ENCODE data around the gene PRSS50. TPM values are rescaled to one million over a fixed set of nuclear protein-coding genes. Genes with fewer than 3 reads are reported as not detected.

The PRSS50 gene
- polyA plus RNA-seq, 5 donors = 0.40 to 1.2 (median 0.70) TPM

DNA sequence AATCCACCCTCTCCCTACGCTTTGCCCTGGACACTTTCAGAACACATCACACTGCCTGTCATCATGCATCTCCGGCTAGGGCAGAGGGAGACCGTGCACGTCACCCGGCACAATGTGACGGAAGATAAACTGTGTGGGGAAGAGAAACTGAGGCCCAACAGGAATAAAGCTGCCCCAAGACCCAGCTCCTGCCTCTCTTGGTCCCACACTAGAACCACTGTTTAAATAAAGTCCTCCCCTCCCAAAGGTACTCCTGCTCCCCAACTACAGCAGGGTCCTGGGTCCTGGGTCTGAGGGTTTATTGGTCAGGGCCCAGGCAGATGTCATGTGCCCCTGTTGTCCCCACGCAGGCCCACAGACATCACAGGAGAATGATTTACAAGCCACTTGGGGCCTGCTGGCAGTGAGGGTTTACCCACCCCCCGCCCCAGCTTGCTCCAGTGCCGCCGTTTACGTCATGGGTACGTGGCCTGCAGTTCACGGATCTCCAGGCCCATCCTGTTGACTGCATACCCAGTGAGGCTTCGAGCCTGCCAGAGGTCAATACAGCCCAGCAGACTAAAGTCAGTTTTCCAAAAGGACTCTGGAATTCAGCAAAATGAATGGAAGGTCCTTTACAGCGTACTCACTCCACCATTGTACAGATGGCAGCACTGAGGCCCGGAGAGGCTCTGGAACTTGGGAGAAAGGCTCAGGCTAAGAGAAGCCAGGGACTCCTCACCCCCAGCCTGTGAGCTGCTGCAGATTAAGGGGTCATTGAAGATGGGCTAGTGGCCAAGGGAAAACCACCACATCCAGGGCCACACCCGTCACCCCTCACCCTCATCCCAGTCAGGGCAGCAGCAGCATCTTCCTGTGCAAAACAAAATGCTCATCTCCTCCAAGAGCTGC, 47.4 kb downstream of the PRSS50 start:
- DNase-seq = no peak

DNA sequence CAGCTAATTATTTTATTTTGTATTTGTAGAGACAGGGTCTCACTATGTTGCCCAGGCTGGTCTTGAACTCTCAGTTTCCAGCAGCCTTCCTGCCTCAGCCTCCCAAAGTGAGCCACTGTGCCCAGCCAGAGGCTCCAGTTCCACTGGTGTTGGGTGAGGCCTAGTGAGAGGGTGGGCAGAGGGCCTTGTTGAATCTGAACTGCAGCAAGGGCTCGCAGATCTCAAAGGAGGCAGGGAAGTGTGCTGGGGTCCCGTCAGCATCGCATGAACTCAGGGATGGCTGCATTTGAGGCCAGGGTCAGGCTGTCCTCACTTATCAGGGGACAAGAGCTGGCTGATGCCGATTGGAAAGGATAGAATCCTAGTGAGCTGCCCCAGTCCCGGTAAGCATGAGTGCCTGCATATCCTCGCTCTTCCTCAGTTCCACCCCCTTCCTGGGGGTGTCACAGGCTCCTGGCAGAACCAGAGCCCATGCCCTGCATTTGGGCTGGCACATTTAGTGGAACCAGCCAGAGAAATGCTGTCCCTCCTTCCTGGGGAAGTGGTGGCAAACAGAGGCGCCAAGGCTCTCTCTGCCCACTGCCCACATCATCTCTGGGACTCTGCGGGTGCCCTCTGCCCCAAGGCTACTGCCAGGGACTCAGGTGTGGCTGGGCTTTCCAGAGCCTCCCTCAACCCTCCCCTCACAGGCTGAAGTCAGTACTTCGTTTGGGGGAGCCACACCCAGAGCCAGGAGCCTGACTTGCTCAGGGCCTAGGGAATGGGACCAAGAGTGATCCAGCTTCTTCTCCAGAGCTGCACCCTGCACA, 48.3 kb downstream of the PRSS50 start:
- DNase-seq = no peak

DNA sequence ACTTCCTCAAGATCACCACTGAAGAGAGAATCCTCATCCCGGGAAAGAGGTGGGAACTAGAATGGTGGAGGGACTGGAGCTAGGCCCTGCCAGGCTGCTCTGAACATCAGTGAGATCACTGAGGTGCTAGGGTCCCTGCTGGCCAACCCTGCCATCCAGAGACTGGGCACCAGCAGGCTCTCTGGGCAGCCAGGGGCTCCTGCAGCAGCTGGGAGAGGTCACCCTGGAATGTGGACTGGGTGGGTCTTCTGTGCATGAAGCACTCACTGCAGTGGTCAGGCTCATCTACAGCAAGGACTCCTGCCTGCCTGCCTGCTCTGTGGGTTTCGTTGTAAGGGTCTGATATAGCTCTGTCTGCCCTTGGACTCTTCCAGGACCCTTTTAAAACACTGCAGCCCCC, 49.1 kb downstream of the PRSS50 start:
- DNase-seq = no peak

DNA sequence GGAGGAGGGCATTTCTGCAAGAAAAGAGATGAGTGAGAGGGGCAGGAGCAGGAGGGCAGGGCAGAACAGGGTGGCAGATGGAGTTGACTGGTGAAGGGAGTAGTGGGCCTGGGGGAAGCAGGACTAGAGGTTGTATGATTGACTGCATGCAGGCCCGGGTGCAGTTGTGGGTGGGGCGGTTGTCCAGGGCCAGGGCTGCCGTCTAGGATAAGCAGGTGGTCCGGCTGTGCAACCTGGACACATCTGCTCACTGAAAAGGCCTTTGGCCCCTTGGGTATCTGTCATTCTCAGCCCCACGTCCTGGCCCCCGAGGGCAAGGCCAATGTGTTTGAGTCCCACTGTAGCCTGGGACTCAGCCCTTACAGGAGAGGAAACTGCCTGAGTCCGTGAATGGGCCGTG, 49.6 kb downstream of the PRSS50 start:
- DNase-seq = no peak

DNA sequence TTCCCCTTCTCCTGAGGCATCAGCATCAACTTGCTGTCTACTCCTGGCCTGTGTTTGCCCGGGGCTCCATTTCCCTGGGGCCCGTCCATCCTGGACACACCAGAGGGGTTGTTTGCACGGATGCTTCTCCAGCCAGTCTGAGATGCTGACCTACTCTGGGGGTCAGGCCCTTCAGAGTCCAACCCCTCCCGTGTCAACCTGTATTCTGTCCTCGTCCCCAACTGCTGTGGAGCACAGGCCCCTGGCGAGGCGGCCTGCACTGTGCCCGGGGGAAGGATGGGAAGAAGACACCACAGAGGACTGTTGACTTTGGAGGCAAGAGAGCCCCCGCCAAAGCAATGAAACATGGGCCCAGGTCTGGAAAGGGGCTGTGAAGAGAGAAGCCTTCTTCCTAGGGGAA, 50.0 kb downstream of the PRSS50 start:
- DNase-seq = no peak

DNA sequence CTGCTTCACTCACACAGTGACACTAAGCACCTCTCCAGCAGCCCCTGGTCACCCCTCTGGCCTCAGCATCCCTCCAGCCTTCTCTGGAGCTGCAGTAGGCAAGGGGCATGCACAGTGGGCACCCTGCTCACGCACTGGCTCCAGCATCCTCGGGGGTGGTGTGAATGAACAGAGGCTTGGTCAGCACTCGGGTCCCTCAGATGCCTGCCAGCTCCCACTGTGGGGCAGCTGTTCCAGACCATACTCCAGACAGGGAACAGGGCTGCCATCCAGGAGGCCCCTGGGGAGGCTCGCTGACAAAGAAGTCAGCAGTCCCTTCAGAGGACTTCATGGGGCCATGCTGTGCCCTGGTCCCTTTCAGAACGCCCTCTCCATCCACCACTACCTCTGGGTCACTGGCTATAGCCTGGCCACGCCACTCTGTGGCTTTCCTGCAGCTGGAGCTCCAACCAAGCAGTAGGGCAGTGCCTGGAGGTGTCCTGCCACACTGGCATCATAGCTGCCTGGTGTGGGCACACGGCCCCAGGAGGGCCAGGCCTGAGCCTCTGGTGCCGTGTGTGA, 50.5 kb downstream of the PRSS50 start:
- DNase-seq = no peak

DNA sequence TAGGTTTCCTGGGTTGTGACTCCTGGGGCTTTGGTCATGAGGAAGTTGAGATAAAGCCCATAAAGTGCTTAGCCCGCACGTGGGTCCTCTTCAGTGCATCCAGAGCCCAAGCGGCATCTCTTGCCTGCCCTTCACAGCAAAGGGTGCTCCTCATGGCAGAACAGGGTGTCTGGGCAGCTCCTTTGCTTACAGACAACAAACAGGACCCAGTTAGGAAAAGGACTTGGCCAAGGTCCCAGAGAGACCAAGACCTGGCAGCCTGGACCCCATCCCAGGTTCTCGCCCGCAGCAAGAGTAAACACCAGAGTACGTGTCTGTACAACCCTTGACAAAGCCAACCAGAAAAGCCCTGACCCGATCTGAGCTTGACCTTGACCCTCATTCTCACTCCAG, 51.2 kb downstream of the PRSS50 start:
- DNase-seq = no peak

DNA sequence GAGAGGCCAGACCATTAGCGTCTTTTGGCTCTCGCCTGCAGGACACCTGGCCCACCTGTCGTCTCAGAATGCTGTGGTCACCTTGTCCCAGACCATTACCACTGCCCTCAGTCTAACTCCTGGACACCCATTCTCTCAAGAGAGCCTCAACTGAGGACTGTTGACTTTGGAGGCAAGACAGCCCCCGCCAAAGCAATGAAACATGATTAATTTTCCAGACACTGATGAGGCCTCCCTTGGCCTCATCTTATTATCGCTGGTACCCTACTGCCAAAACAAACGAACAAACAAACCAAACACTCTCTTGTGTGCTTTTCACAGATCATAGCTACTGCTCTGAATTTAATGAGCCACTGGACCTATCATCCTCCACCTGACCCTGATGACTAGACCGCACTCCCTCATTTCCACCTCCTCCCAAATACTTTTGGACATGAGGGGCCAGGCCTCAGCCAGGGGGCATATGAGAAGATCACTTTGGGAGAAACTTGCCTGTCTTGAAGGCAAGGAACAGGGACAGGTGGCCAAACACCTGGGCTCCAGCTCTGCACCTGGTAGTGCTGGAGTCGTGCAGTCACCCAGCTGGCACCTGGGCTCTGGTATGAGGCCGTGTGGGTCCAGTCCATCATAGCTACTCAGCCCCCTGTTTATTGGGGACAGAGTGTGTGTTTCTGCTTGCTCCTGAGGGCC, 51.8 kb downstream of the PRSS50 start:
- DNase-seq = no peak

DNA sequence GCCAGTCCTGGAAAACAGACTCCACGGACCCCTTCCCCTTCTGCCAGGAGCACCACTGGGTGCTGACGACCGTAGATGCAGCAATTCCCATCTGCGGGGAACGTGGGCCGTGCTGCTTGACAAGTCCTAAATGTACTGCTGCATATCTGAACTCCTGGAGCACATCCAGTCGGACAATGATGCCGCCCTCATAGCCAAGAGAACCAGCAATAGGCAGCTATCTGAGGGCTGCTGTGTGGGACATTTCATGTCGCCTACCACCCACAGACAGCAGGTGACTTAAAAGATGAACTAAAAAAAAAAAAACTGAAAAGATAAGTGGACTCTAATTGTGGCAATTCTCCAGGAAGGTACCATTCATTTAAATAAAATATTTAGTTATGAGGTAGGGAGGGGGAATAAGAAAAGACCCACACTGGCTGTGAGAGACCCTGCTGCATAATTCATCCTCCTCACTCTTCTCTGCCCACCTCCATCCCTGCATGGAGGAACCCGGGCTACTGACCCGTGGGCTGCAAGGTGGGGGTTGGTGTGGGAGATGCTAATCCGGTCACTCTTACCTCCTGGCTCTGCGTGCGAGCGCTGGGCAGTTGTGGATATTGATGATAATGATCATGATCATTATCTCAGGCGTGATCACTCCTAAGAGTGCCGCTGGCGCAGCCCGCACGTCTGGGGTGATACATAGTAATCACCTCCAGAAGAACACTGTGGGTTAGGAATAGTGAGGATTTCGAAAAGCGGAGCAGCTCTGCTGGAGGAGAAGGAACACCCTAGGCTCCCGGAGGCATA, 52.5 kb downstream of the PRSS50 start:
- no peak for DNase-seq

DNA sequence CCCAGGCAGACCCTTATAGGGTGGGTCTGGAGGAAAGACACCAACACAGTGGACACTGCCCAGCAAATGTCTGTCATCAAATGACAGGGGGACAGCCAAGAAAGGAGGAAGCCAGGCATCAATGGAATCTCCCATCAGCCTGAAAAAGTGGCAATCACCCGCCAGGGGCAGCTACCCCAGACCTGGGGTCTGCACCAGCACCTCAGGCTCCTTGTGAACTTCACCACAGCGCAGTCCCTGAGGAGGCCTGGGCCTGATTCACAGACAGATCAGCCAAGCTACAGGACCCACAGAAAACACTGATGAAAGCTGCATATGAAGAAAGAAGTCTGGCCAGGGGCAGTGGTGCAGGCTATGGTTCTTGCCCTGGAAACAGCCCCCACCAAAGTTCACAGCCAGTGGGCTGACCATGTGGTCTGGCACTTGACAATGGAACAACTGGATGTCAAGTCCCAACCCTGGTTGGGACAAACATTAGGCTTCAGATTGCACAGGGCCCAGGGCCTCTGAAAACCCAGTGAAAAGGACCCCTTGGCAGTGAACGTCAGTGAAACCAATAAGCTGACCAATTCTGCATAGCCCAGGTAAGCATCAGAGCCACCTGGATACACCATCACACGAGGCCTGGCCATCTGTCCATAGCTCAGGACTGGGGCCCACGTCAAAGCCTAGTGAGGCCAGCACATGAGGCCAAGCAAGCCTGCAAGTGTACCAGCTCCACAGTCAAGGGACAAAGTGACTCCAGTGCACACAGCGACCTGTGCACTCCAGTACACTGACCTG, 53.3 kb downstream of the PRSS50 start:
- no peak for DNase-seq

DNA sequence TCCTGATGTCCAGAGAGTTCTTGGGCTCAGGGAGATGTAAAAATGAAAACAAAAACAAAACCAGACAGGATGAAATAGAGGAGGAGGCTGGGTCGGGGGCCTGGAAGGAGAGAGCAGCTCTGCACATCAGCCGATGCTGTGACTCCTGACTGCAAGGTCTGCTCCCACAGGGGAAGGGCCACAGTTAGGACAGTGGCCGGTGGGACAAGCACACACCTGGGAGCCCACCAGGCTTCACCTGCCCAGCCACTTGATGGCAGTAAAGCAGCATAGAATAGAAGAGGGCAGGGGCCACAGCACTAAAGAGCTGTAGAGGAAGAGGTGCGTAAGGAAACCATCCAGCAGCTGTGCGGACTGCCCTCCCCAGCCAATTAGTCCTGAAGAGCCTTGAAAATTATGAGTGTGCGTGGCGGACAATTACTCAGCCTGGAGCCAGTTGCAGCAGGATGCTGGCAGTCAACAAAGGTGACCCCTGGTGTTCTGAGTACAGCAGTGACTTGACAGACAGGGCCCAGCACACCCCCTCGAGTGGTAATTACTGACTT, 54.0 kb downstream of the PRSS50 start:
- no peak for DNase-seq

DNA sequence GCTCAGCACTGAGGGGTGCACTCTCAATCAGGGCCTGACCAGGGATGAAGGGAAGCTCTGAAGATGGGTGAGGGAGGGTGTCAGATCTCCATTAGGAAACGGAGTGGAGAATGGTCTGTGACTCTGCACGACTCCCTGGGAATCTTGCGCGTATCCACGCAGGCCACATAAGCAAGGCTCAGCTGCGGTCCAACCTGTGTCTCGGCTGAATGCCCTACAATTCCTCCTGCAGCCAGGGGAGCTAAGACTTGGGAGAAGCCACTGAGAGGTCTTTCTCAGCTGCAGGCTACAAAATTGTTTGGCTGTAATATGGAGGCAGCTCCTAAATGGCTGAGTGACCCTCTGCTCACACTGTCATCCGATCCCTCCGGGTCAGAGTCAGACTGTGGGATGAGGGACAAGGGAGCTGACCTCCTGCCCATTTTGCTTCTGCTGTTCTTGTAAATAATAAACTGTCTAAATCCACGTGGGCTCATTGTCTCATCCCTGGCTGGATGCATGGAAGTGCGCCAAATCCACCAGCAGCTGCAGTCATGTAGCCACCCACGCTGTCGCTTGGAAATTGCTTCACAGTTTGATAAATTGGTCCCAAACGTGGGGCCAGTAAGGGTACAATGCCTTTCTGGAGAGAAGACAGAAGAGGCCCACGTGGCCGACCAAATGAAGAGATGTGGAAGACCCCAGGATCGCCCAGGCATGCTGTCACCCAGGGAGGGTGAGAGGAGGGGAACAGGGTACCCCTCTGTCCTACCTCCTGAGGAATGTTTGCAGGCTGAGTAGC, 54.7 kb downstream of the PRSS50 start:
- peak; percentile 45 to 51 for DNase-seq

Other genes starting within 250 kb of the PRSS50 start
- under 1 TPM in 1 of 5 donors, not detected in 4; 0.12 TPM for gene RTP3, start 219.9 kb downstream of the PRSS50 start, polyA plus RNA-seq (ENCODE audit: insufficient read depth in 1 of 5, insufficient read length in 5 of 5, low replicate concordance in 1 of 5)
- gene LRRC2, start 151.6 kb downstream of the PRSS50 start, polyA plus RNA-seq (ENCODE audit: insufficient read depth in 1 of 5, insufficient read length in 5 of 5, low replicate concordance in 1 of 5) = under 1 TPM; 0.37 to 0.86 (median 0.47) TPM
- not detected for gene FAM240A, start 105.3 kb downstream of the PRSS50 start, polyA plus RNA-seq (ENCODE audit: insufficient read depth in 1 of 5, insufficient read length in 5 of 5, low replicate concordance in 1 of 5)
- 10 to 100 TPM in 2 of 5 donors, 1 to 10 TPM in 3; 8.2 to 13.1 (median 9.4) TPM for gene ALS2CL, start 24.2 kb downstream of the PRSS50 start, polyA plus RNA-seq (ENCODE audit: insufficient read depth in 1 of 5, insufficient read length in 5 of 5, low replicate concordance in 1 of 5)
- gene TMIE, start 16.5 kb downstream of the PRSS50 start, polyA plus RNA-seq (ENCODE audit: insufficient read depth in 1 of 5, insufficient read length in 5 of 5, low replicate concordance in 1 of 5) = under 1 TPM; 0.63 to 0.85 (median 0.73) TPM
- 10 to 100 TPM in 3 of 5 donors, 1 to 10 TPM in 2; 7.3 to 25.7 (median 10.4) TPM for gene MYL3, start 145.6 kb upstream of the PRSS50 start, polyA plus RNA-seq (ENCODE audit: insufficient read depth in 1 of 5, insufficient read length in 5 of 5, low replicate concordance in 1 of 5)
- gene PTH1R, start 159.9 kb upstream of the PRSS50 start, polyA plus RNA-seq (ENCODE audit: insufficient read depth in 1 of 5, insufficient read length in 5 of 5, low replicate concordance in 1 of 5) = 100 to 1,000 TPM in 1 of 5 donors, 10 to 100 TPM in 4; 63.3 to 136 (median 78.3) TPM